HCT116 (cell line): ENCODE data around the gene SAYSD1. TPM values are rescaled to one million over a fixed set of nuclear protein-coding genes. Genes with fewer than 3 reads are reported as not detected.

Source experiments
- ATAC-seq: fragments of 200-7000 bp; cut with Tn5 transposase; 2 replicates; pipeline ENCODE4 v1.9.1; 2020; ENCODE audit warnings: mild to moderate bottlenecking, moderate library complexity
- BruUV-seq: library from RNA; stranded (reverse); fragments of 400-500 nt; replicated peaks from 2 replicates; lab custom pipeline; 2021; lab: Mats Ljungman, UMichigan
- CTCF ChIA-PET: fragments of 300-600 bp; sonication (Branson Sonifier 250); formaldehyde crosslinking; loops from one replicate; lab custom pipeline; 2021; ENCODE audit warnings: antibody characterized with exemption; lab: Charles Lee
- POLR2A ChIA-PET: fragments of 300-600, 350-600 bp; sonication (Branson Sonifier 250); formaldehyde crosslinking; loops from one replicate; lab custom pipeline; 2021; ENCODE audit warnings: antibody characterized with exemption; lab: Charles Lee
- RAD21 ChIA-PET, 2 experiments: fragments of 300-600 bp; sonication (Branson Sonifier 250); formaldehyde crosslinking; loops; one replicate each; lab custom pipeline; 2023; ENCODE audit warnings: low total read pairs in 2 of 2; ENCODE audit not compliant: uncharacterized antibody in 2 of 2, unreplicated experiment in 2 of 2, low non-redundant PET in 1 of 2; lab: Charles Lee
- DNase-seq: peaks from one replicate; pipeline ENCODE4 v3.0.0-alpha.2; 2010; ENCODE audit warnings: low read depth, low spot score
- H2AFZ ChIP-seq: fragments of 200-600 bp; shearing (Covaris generic), sonication (generic); 2 replicates; pipeline ENCODE4 v1.6.1; 2017; ENCODE audit warnings: low read depth, mixed run types, mixed read lengths, antibody characterized with exemption, low read length; ENCODE audit not compliant: poor library complexity, severe bottlenecking
- H3K27ac ChIP-seq: 2 replicates; pipeline ENCODE4 v1.5.1; 2012; ENCODE audit warnings: low read depth, low read length
- H3K27me3 ChIP-seq: fragments of 200-600 bp; sonication (generic); 2 replicates; pipeline ENCODE4 v1.6.1; 2016; ENCODE audit warnings: mixed run types, low read length, mixed read lengths; ENCODE audit not compliant: insufficient read depth
- H3K36me3 ChIP-seq, 2 experiments: fragments of 200-500 bp in 1 of 2; fragments of 200-600 bp in 1 of 2; sonication (Bioruptor generic) in 1 of 2; sonication (generic) in 1 of 2; 2 replicates each; pipeline versions ENCODE4 v1.5.1 to v1.6.1; 2014 to 2016; ENCODE audit warnings: low read length in 2 of 2, inconsistent platforms in 1 of 2, mixed read lengths in 1 of 2, mixed run types in 1 of 2; ENCODE audit not compliant: insufficient read depth in 2 of 2, control insufficient read depth in 1 of 2
- H3K4me1 ChIP-seq, 2 experiments: fragments of 200-600 bp in 1 of 2; sonication (generic) in 1 of 2; 2 replicates each; pipeline versions ENCODE4 v1.5.1 to v1.6.1; 2012 to 2017; ENCODE audit warnings: low read length in 2 of 2, inconsistent platforms in 1 of 2, mild to moderate bottlenecking in 1 of 2, mixed read lengths in 1 of 2, mixed run types in 1 of 2, moderate library complexity in 1 of 2; ENCODE audit not compliant: insufficient read depth in 2 of 2, control insufficient read depth in 1 of 2
- H3K4me2 ChIP-seq: fragments of 200-600 bp; sonication (generic); 2 replicates; pipeline ENCODE4 v1.6.1; 2017; ENCODE audit warnings: mixed run types, low read length, mixed read lengths
- H3K4me3 ChIP-seq, 2 experiments: fragments of 200-600 bp in 1 of 2; sonication (generic) in 1 of 2; replicated peaks in 1 of 2; 2 replicates each; pipeline ENCODE4 v1.5.1; 2011 to 2016; ENCODE audit warnings: low read length in 2 of 2, control low read depth in 1 of 2, low read depth in 1 of 2, mild to moderate bottlenecking in 1 of 2, mixed read lengths in 1 of 2, mixed run types in 1 of 2
- H3K79me2 ChIP-seq: fragments of 200-600 bp; sonication (generic); 2 replicates; pipeline ENCODE4 v1.6.1; 2017; ENCODE audit warnings: mild to moderate bottlenecking, mixed run types, low read length, moderate library complexity, mixed read lengths; ENCODE audit not compliant: insufficient read depth
- H3K9ac ChIP-seq: fragments of 200-600 bp; sonication (generic); 2 replicates; pipeline ENCODE4 v1.6.1; 2016; ENCODE audit warnings: low read length, mixed read lengths
- H3K9me2 ChIP-seq: fragments of 200-600 bp; sonication (generic), shearing (Covaris generic); 2 replicates; pipeline ENCODE4 v1.6.1; 2017; ENCODE audit warnings: mixed run types, mild to moderate bottlenecking, moderate library complexity; ENCODE audit not compliant: insufficient read depth
- H3K9me3 ChIP-seq, 2 experiments: fragments of 200-500 bp in 1 of 2; fragments of 200-600 bp in 1 of 2; sonication (Bioruptor generic) in 1 of 2; sonication (generic) in 1 of 2; 2 replicates each; pipeline ENCODE4 v1.6.1; 2014 to 2017; ENCODE audit warnings: low read length in 2 of 2, mixed read lengths in 2 of 2, inconsistent platforms in 1 of 2, low read depth in 1 of 2, mild to moderate bottlenecking in 1 of 2, mixed run types in 1 of 2, moderate library complexity in 1 of 2; ENCODE audit not compliant: control insufficient read depth in 1 of 2, insufficient read depth in 1 of 2
- H4K20me1 ChIP-seq: fragments of 200-600 bp; sonication (generic), shearing (Covaris generic); 2 replicates; pipeline ENCODE4 v1.6.1; 2017; ENCODE audit warnings: mixed run types, mild to moderate bottlenecking, moderate library complexity; ENCODE audit not compliant: insufficient read depth
- CBX3 ChIP-seq: IDR thresholded peaks from 2 replicates; pipeline ENCODE4 v1.6.1; 2012; ENCODE audit warnings: low read depth
- CEBPB ChIP-seq: IDR thresholded peaks from 2 replicates; pipeline ENCODE4 v1.6.1; 2012; ENCODE audit warnings: low read depth
- CTCF ChIP-seq, 3 experiments: fragments of 200-600 bp in 1 of 3; sonication (generic) in 1 of 3; IDR thresholded peaks in 2 of 3; conservative IDR thresholded peaks in 1 of 3; 2 replicates each; pipeline ENCODE4 v1.5.1; 2012 to 2017; ENCODE audit warnings: low read depth in 2 of 3, low read length in 2 of 3, antibody characterized with exemption in 1 of 3, borderline replicate concordance in 1 of 3, control low read depth in 1 of 3, mild to moderate bottlenecking in 1 of 3, mixed read lengths in 1 of 3, mixed run types in 1 of 3, moderate library complexity in 1 of 3; ENCODE audit not compliant: insufficient read depth in 1 of 3
- EGR1 ChIP-seq: IDR thresholded peaks from 2 replicates; pipeline ENCODE4 v1.6.1; 2012; ENCODE audit warnings: low read depth
- EZH2 ChIP-seq: fragments of 200-600 bp; sonication (generic); IDR thresholded peaks from 2 replicates; pipeline ENCODE4 v1.6.1; 2017; ENCODE audit warnings: antibody characterized with exemption, mixed run types
- EZH2phosphoT487 ChIP-seq: fragments of 200-600 bp; IDR thresholded peaks from 2 replicates; pipeline ENCODE4 v1.6.1; 2018; ENCODE audit warnings: antibody characterized with exemption, borderline replicate concordance
- FOSL1 ChIP-seq: IDR thresholded peaks from 2 replicates; pipeline ENCODE4 v1.6.1; 2012; ENCODE audit warnings: low read depth
- JUND ChIP-seq: IDR thresholded peaks from 2 replicates; pipeline ENCODE4 v1.6.1; 2012
- MAX ChIP-seq: IDR thresholded peaks from 2 replicates; pipeline ENCODE4 v1.6.1; 2012
- POLR2A ChIP-seq: IDR thresholded peaks from 2 replicates; pipeline ENCODE4 v1.7.0; 2011; ENCODE audit warnings: borderline replicate concordance; ENCODE audit not compliant: insufficient read depth, insufficient read length; ENCODE audit errors: extremely low read depth
- RAD21 ChIP-seq: IDR thresholded peaks from 2 replicates; pipeline ENCODE4 v1.6.1; 2012; ENCODE audit warnings: low read depth, mild to moderate bottlenecking
- REST ChIP-seq: IDR thresholded peaks from 2 replicates; pipeline ENCODE4 v1.6.1; 2012; ENCODE audit warnings: low read depth
- SIN3A ChIP-seq: IDR thresholded peaks from 2 replicates; pipeline ENCODE4 v1.6.1; 2012; ENCODE audit warnings: low read depth
- SP1 ChIP-seq: IDR thresholded peaks from 2 replicates; pipeline ENCODE4 v1.6.1; 2012; ENCODE audit warnings: low read depth
- SRF ChIP-seq: IDR thresholded peaks from 2 replicates; pipeline ENCODE4 v1.6.1; 2012; ENCODE audit warnings: low read depth
- YY1 ChIP-seq: IDR thresholded peaks from 2 replicates; pipeline ENCODE4 v1.6.1; 2011; ENCODE audit warnings: low read length, low read depth, moderate library complexity, mild to moderate bottlenecking; ENCODE audit not compliant: insufficient replicate concordance; ENCODE audit errors: extremely low read depth
- ZBTB33 ChIP-seq: IDR thresholded peaks from 2 replicates; pipeline ENCODE4 v1.6.1; 2011; ENCODE audit warnings: mild to moderate bottlenecking, low read length, moderate library complexity; ENCODE audit not compliant: insufficient replicate concordance; ENCODE audit errors: extremely low read depth
- ZNF274 ChIP-seq: fragments of 200-500 bp; sonication (Bioruptor generic); IDR thresholded peaks from 2 replicates; pipeline ENCODE4 v1.6.1; 2014; ENCODE audit warnings: mild to moderate bottlenecking, low read depth, low read length, inconsistent platforms
- intact Hi-C: fragments of 100-400 bp; cut with micrococcal nuclease; formaldehyde crosslinking; loops from 2 replicates; pipeline ENCODE4 v1.10.0; 2022
- total RNA-seq: library from RNA; stranded (reverse); gene quantifications from one replicate; pipeline ENCODE4 v1.2.1, GENCODE V29; 2021; ENCODE audit not compliant: unreplicated experiment

Gene SAYSD1
- total RNA-seq, 1 experiment from 2014 or later = 10.1 TPM

GRCh38 chr6:39078695-39079094, 36.3 kb downstream of the SAYSD1 start:
- H3K27me3 ChIP-seq = peaks cover 17% of the 10 kb centered on the region; the same call in 1 of the 2 replicates

More at GRCh38 chr6:39078695-39079094, 36.3 kb downstream of the SAYSD1 start:
- POLR2A ChIA-PET = no interaction called here
- H3K36me3 ChIP-seq = no peaks in the 10 kb centered on the region
- H3K9ac ChIP-seq = no peak overlapping the region
- H3K4me3 ChIP-seq = no peak overlapping the region
- H3K9me3 ChIP-seq = no peaks in the 10 kb centered on the region
- no peaks in the 10 kb centered on the region for H4K20me1 ChIP-seq
- no peak for ATAC-seq
- no peak overlapping the region for H3K4me2 ChIP-seq
- no peaks in the 10 kb centered on the region for H3K9me2 ChIP-seq
- no TSS peak for BruUV-seq
- TF ChIP-seq EGR1 (no peak), SP1 (no peak), SIN3A (no peak), RAD21 (no peak), REST (no peak), SRF (no peak), POLR2A (no peak), YY1 (no peak), ZBTB33 (no peak), CTCF (IDR thresholded peaks at IDR 0.05 in 2 of 3, conservative IDR thresholded peaks at IDR 0.05 in 1 of 3; ENCODE audit: borderline replicate concordance in 1 of 3, insufficient read depth in 1 of 3, low read depth in 2 of 3, low read length in 2 of 3) (no peak), CBX3 (no peak), CEBPB (no peak), FOSL1 (no peak), EZH2phosphoT487 (no peak), EZH2 (no peak), MAX (no peak), ZNF274 (no peak), JUND (no peak)
- TF ChIP-seq, all 23 proteins: peak for 0
- no peaks in the 10 kb centered on the region for H3K4me1 ChIP-seq
- ChIA-PET CTCF (no interaction called here), RAD21 (no interaction called here)
- intact Hi-C loops = no loop called here
- DNase-seq = no peak
- no peaks in the 10 kb centered on the region for H3K79me2 ChIP-seq
- no peak overlapping the region for H2AFZ ChIP-seq
- H3K27ac ChIP-seq = no peak overlapping the region
